WTC11 (cell line): Measurements from ENCODE around the gene SPC24. TPM values are rescaled to one million over a fixed set of nuclear protein-coding genes. Genes with fewer than 3 reads are reported as not detected.
A peak's percentile ranks its signal among the peaks of the same experiment; 100 is the strongest.
"Not testable (repeated sequence)": the region's sequence is repeated elsewhere in the genome, so short reads cannot be mapped to it uniquely, and the experiment has no call there.

ENCODE experiments used
- ATAC-seq: fragments of 200-7000 bp; cut with Tn5 transposase; 2 replicates; pipeline ENCODE4 v1.10.0; 2021; ENCODE audit warnings: mild to moderate bottlenecking, moderate library complexity
- CTCF ChIA-PET: fragments of 300-600 bp; sonication (Branson Sonifier 250); formaldehyde crosslinking; loops from one replicate; lab custom pipeline; 2021; ENCODE audit warnings: antibody characterized with exemption; lab: Charles Lee
- POLR2A ChIA-PET: fragments of 350-600 bp; sonication (Branson Sonifier 250); formaldehyde crosslinking; loops from one replicate; lab custom pipeline; 2021; ENCODE audit warnings: antibody characterized with exemption; lab: Charles Lee
- DNase-seq: peaks from one replicate; pipeline ENCODE4 v3.0.0; 2021; ENCODE audit warnings: low spot score
- H3K27ac Mint-ChIP-seq: 2 replicates; pipeline ENCODE4 v1.8.0; 2021; ENCODE audit warnings: mixed read lengths
- H3K27me3 Mint-ChIP-seq: 2 replicates; pipeline ENCODE4 v1.8.0; 2021; ENCODE audit warnings: low read depth, mild to moderate bottlenecking, moderate library complexity, mixed read lengths
- H3K36me3 Mint-ChIP-seq: 2 replicates; pipeline ENCODE4 v1.8.0; 2021; ENCODE audit warnings: mixed read lengths
- H3K4me1 Mint-ChIP-seq: 2 replicates; pipeline ENCODE4 v1.8.0; 2022; ENCODE audit warnings: mixed read lengths
- H3K4me3 Mint-ChIP-seq: 2 replicates; pipeline ENCODE4 v1.8.0; 2021; ENCODE audit warnings: mild to moderate bottlenecking, moderate library complexity, mixed read lengths
- H3K9me3 Mint-ChIP-seq: 2 replicates; pipeline ENCODE4 v1.8.0; 2021; ENCODE audit warnings: mixed read lengths
- ESRRA ChIP-seq: sonication (generic); formaldehyde crosslinking; IDR thresholded peaks from 2 replicates; pipeline ENCODE4 v1.8.1; 2022; ENCODE audit warnings: mild to moderate bottlenecking, missing genetic modification reagents, borderline replicate concordance
- GABPB1 ChIP-seq: sonication (generic); formaldehyde crosslinking; IDR thresholded peaks from 2 replicates; pipeline ENCODE4 v1.8.1; 2023; ENCODE audit warnings: mild to moderate bottlenecking, missing genetic modification reagents
- HMGA2 ChIP-seq: fragments of 250-450 bp; sonication (Bioruptor Pico); IDR thresholded peaks from 2 replicates; pipeline ENCODE4 v1.4.0; 2021; ENCODE audit warnings: mild to moderate bottlenecking, moderate library complexity
- JAZF1 ChIP-seq: fragments of 250-450 bp; sonication (Bioruptor Pico); IDR thresholded peaks from 2 replicates; pipeline ENCODE4 v1.9.0; 2021; ENCODE audit warnings: moderate library complexity, mild to moderate bottlenecking, inconsistent platforms
- MXD4 ChIP-seq: fragments of 250-450 bp; sonication (Bioruptor Pico); IDR thresholded peaks from 2 replicates; pipeline ENCODE4 v1.8.0; 2021; ENCODE audit warnings: mild to moderate bottlenecking, moderate library complexity, borderline replicate concordance
- ZNF263 ChIP-seq: sonication (generic); formaldehyde crosslinking; IDR thresholded peaks from 2 replicates; pipeline ENCODE4 v1.8.1; 2022; ENCODE audit warnings: low read depth, mild to moderate bottlenecking, moderate library complexity, missing genetic modification reagents
- total RNA-seq: library from RNA; stranded (reverse); gene quantifications from 3 replicates; pipeline ENCODE4 v1.2.3, GENCODE V29; 2021
- TF ChIP-seq, protein P1 (sequence below): sonication (generic); formaldehyde crosslinking; IDR thresholded peaks from 2 replicates; pipeline ENCODE4 v1.8.1; 2023; ENCODE audit warnings: mild to moderate bottlenecking, moderate library complexity, missing genetic modification reagents
- TF ChIP-seq, protein P2 (sequence below): sonication (generic); formaldehyde crosslinking; IDR thresholded peaks from 2 replicates; pipeline ENCODE4 v1.8.0; 2022; ENCODE audit warnings: mild to moderate bottlenecking, missing genetic modification reagents
- TF ChIP-seq, protein P3 (sequence below): sonication (generic); formaldehyde crosslinking; IDR thresholded peaks from 2 replicates; pipeline ENCODE4 v1.8.1; 2022; ENCODE audit warnings: mild to moderate bottlenecking, moderate library complexity, missing genetic modification reagents
- TF ChIP-seq, protein P4 (sequence below): fragments of 250-450 bp; sonication (Bioruptor Pico); IDR thresholded peaks from 2 replicates; pipeline ENCODE4 v1.9.0; 2021; ENCODE audit warnings: mild to moderate bottlenecking, borderline replicate concordance
- TF ChIP-seq, protein P5 (sequence below): sonication (generic); formaldehyde crosslinking; conservative IDR thresholded peaks from 2 replicates; pipeline ENCODE4 v1.8.1; 2023; ENCODE audit warnings: mild to moderate bottlenecking, low read depth, missing genetic modification reagents, moderate library complexity

Gene SPC24
- total RNA-seq, 1 experiment from 2014 or later, result 62.2 TPM

DNA sequence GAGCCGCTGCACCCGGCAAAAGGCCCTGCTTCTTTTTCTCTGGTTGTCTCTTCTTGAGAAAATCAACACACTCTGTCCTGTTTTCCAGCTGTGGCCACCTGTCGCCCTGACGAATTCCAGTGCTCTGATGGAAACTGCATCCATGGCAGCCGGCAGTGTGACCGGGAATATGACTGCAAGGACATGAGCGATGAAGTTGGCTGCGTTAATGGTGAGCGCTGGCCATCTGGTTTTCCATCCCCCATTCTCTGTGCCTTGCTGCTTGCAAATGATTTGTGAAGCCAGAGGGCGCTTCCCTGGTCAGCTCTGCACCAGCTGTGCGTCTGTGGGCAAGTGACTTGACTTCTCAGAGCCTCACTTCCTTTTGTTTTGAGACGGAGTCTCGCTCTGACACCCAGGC is 49.1 kb downstream of the SPC24 start (continued):
- TF ChIP-seq, protein P1, sequence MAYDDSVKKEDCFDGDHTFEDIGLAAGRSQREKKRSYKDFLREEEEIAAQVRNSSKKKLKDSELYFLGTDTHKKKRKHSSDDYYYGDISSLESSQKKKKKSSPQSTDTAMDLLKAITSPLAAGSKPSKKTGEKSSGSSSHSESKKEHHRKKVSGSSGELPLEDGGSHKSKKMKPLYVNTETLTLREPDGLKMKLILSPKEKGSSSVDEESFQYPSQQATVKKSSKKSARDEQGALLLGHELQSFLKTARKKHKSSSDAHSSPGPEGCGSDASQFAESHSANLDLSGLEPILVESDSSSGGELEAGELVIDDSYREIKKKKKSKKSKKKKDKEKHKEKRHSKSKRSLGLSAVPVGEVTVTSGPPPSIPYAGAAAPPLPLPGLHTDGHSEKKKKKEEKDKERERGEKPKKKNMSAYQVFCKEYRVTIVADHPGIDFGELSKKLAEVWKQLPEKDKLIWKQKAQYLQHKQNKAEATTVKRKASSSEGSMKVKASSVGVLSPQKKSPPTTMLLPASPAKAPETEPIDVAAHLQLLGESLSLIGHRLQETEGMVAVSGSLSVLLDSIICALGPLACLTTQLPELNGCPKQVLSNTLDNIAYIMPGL (CRISPR knock-in tag), result no peak
- TF ChIP-seq, protein P2, sequence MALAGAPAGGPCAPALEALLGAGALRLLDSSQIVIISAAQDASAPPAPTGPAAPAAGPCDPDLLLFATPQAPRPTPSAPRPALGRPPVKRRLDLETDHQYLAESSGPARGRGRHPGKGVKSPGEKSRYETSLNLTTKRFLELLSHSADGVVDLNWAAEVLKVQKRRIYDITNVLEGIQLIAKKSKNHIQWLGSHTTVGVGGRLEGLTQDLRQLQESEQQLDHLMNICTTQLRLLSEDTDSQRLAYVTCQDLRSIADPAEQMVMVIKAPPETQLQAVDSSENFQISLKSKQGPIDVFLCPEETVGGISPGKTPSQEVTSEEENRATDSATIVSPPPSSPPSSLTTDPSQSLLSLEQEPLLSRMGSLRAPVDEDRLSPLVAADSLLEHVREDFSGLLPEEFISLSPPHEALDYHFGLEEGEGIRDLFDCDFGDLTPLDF (CRISPR knock-in tag), result no peak
- TF ChIP-seq JAZF1 (CRISPR knock-in tag), result no peak
- TF ChIP-seq, all 79 proteins: peak for 0

DNA sequence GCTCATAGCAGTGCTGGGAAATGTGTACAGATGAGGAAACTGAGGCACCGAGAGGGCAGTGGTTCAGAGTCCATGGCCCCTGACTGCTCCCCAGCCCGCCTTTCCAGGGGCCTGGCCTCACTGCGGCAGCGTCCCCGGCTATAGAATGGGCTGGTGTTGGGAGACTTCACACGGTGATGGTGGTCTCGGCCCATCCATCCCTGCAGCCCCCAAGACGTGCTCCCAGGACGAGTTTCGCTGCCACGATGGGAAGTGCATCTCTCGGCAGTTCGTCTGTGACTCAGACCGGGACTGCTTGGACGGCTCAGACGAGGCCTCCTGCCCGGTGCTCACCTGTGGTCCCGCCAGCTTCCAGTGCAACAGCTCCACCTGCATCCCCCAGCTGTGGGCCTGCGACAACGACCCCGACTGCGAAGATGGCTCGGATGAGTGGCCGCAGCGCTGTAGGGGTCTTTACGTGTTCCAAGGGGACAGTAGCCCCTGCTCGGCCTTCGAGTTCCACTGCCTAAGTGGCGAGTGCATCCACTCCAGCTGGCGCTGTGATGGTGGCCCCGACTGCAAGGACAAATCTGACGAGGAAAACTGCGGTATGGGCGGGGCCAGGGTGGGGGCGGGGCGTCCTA is 50.5 kb downstream of the SPC24 start:
- CTCF ChIA-PET, result interaction anchor here (1.0 kb wide), 1 partner anchor 69 kb away, joined by 3 read pairs; no protein-coding TSS in a partner anchor
- H3K27me3 Mint-ChIP-seq, result no peaks in the 10 kb centered on the region
- H3K27ac Mint-ChIP-seq, result no peak overlapping the region
- no peak overlapping the region for H3K4me3 Mint-ChIP-seq
- H3K4me1 Mint-ChIP-seq, result no peaks in the 10 kb centered on the region
- TF ChIP-seq ESRRA (CRISPR knock-in tag), result no peak
- TF ChIP-seq, protein P3, sequence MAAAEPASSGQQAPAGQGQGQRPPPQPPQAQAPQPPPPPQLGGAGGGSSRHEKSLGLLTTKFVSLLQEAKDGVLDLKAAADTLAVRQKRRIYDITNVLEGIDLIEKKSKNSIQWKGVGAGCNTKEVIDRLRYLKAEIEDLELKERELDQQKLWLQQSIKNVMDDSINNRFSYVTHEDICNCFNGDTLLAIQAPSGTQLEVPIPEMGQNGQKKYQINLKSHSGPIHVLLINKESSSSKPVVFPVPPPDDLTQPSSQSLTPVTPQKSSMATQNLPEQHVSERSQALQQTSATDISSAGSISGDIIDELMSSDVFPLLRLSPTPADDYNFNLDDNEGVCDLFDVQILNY (CRISPR knock-in tag), result no peak
- TF ChIP-seq, protein P4, sequence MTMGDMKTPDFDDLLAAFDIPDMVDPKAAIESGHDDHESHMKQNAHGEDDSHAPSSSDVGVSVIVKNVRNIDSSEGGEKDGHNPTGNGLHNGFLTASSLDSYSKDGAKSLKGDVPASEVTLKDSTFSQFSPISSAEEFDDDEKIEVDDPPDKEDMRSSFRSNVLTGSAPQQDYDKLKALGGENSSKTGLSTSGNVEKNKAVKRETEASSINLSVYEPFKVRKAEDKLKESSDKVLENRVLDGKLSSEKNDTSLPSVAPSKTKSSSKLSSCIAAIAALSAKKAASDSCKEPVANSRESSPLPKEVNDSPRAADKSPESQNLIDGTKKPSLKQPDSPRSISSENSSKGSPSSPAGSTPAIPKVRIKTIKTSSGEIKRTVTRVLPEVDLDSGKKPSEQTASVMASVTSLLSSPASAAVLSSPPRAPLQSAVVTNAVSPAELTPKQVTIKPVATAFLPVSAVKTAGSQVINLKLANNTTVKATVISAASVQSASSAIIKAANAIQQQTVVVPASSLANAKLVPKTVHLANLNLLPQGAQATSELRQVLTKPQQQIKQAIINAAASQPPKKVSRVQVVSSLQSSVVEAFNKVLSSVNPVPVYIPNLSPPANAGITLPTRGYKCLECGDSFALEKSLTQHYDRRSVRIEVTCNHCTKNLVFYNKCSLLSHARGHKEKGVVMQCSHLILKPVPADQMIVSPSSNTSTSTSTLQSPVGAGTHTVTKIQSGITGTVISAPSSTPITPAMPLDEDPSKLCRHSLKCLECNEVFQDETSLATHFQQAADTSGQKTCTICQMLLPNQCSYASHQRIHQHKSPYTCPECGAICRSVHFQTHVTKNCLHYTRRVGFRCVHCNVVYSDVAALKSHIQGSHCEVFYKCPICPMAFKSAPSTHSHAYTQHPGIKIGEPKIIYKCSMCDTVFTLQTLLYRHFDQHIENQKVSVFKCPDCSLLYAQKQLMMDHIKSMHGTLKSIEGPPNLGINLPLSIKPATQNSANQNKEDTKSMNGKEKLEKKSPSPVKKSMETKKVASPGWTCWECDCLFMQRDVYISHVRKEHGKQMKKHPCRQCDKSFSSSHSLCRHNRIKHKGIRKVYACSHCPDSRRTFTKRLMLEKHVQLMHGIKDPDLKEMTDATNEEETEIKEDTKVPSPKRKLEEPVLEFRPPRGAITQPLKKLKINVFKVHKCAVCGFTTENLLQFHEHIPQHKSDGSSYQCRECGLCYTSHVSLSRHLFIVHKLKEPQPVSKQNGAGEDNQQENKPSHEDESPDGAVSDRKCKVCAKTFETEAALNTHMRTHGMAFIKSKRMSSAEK (CRISPR knock-in tag), result no peak
- TF ChIP-seq HMGA2, result no peak
- TF ChIP-seq, all 79 proteins: peak for 0
- peaks cover 88% of the 10 kb centered on the region for H3K36me3 Mint-ChIP-seq
- peak; percentile 48 for ATAC-seq
- DNase-seq, result no peak
- POLR2A ChIA-PET, result interaction anchor here (0.6 kb wide), 1 partner anchor 17 kb away, joined by 5 read pairs; no protein-coding TSS in a partner anchor
- H3K9me3 Mint-ChIP-seq, result no peaks in the 10 kb centered on the region

DNA sequence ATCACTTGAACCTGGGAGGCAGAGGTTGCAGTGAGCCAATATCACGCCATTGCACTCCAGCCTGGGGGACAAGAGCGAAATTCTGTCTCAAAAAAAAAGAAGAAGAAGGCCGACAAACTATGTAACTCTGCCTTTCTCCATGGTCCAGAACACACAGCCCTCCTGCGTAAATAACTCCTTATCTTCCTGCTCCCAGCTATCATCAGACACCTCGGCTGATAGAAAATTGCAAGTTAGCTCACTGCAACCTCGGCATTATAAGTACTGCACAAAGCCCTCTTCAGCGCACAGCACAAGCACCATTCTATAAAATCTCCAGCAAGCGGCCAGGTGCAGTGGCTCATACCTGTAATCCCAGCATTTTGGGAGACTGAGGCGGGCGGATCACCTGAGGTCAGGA is 51.9 kb downstream of the SPC24 start:
- H3K9me3 Mint-ChIP-seq, H3K4me3 Mint-ChIP-seq, ATAC-seq, H3K27me3 Mint-ChIP-seq, H3K4me1 Mint-ChIP-seq, POLR2A ChIA-PET, DNase-seq: not testable (repeated sequence)
- H3K27ac Mint-ChIP-seq, result peak overlapping the region; percentile 80
- CTCF ChIA-PET, result interaction anchor here (0.8 kb wide), 1 partner anchor 22 kb away, joined by 4 read pairs; no protein-coding TSS in a partner anchor
- peaks cover 87% of the 10 kb centered on the region for H3K36me3 Mint-ChIP-seq

DNA sequence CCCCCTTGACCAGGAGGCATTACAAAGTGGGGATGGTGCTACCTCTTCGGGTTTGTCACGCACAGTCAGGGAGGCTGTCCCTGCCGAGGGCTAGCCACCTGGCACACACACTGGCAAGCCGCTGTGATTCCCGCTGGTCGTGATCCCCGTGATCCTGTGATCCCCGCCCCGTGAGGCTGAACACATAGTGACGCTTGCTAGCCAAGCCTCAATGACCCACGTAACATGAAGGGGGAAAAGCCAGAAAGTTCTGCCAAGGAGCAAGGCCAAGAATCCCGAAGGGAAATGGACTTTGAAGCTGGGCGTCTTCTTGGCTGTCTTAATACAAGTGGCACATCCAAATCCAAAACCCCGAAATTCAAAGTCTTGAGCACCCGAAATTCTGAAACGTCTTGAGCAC is 52.6 kb downstream of the SPC24 start:
- Mint-ChIP-seq H3K9me3 (no peaks in the 10 kb centered on the region), H3K27me3 (no peaks in the 10 kb centered on the region), H3K4me1 (no peaks in the 10 kb centered on the region), H3K4me3 (no peak overlapping the region), H3K27ac (0 out of 2 replicates have a peak overlapping the region, but pooled peaks have one; percentile 45), H3K36me3 (peaks cover 81% of the 10 kb centered on the region)
- TF ChIP-seq, protein P5, sequence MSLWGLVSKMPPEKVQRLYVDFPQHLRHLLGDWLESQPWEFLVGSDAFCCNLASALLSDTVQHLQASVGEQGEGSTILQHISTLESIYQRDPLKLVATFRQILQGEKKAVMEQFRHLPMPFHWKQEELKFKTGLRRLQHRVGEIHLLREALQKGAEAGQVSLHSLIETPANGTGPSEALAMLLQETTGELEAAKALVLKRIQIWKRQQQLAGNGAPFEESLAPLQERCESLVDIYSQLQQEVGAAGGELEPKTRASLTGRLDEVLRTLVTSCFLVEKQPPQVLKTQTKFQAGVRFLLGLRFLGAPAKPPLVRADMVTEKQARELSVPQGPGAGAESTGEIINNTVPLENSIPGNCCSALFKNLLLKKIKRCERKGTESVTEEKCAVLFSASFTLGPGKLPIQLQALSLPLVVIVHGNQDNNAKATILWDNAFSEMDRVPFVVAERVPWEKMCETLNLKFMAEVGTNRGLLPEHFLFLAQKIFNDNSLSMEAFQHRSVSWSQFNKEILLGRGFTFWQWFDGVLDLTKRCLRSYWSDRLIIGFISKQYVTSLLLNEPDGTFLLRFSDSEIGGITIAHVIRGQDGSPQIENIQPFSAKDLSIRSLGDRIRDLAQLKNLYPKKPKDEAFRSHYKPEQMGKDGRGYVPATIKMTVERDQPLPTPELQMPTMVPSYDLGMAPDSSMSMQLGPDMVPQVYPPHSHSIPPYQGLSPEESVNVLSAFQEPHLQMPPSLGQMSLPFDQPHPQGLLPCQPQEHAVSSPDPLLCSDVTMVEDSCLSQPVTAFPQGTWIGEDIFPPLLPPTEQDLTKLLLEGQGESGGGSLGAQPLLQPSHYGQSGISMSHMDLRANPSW, result no peak
- TF ChIP-seq, protein P1 (CRISPR knock-in tag), result no peak
- TF ChIP-seq ZNF263 (CRISPR knock-in tag) (no peak), GABPB1 (CRISPR knock-in tag) (no peak), MXD4 (CRISPR knock-in tag) (no peak)
- POLR2A ChIA-PET, result interaction anchor here (0.5 kb wide), 1 partner anchor 155 kb away, joined by 8 read pairs; no protein-coding TSS in a partner anchor
- no peak for DNase-seq
- CTCF ChIA-PET, result no interaction called here
- ATAC-seq, result no peak
